ENCODE data around the gene PCDHB12. TPM values are rescaled to one million over a fixed set of nuclear protein-coding genes. Genes with fewer than 3 reads are reported as not detected.
"Not testable (repeated sequence)": the region's sequence is repeated elsewhere in the genome, so short reads cannot be mapped to it uniquely, and the experiment has no call there.

The PCDHB12 gene
- polyA plus RNA-seq (0.03 TPM in 1 of 3 replicates, not detected in the others), polyA minus RNA-seq (0.07 TPM in 1 of 3 replicates, not detected in the others)
- not detected for polyA plus RNA-seq (2011; ENCODE audit: low read depth)
- 0.05 TPM in 1 of 2 replicates, not detected in the other for polyA plus RNA-seq (2011; cell fraction: cytosol; rRNA removed)
- 0.03 TPM in 1 of 2 replicates, not detected in the other for polyA plus RNA-seq (2011; cell fraction: nucleus; rRNA removed)
- polyA plus RNA-seq (2012; ENCODE audit: low replicate concordance): not detected in 2 replicates
- polyA minus RNA-seq (2011; cell fraction: cytosol; rRNA and poly(A)+ RNA removed): not detected
- 0.31 TPM in 1 of 2 replicates, not detected in the other for polyA minus RNA-seq (2011; cell fraction: nucleus; rRNA and poly(A)+ RNA removed)

GRCh38 chr5:141208478-141208877 lies at the start of gene PCDHB12:
Gene PCDHB12 (plus strand): TSS chr5:141208719. CDS start chr5:141208908, 189 bp downstream.
- no peaks in the 10 kb centered on the region for H3K4me1 ChIP-seq (ENCODE audit: control insufficient read depth, extremely low read depth, insufficient read depth, low read length)
- H3K9me3 ChIP-seq (ENCODE audit: control insufficient read depth, low read depth, low read length): peaks cover 2% of the 10 kb centered on the region
- H4K20me1 ChIP-seq (ENCODE audit: control insufficient read depth, extremely low read depth, insufficient read depth, low read length): no peaks in the 10 kb centered on the region
- H3K79me2 ChIP-seq (ENCODE audit: control insufficient read depth, insufficient read depth, low read length): no peaks in the 10 kb centered on the region
- H3K27me3 ChIP-seq (ENCODE audit: control insufficient read depth, extremely low read depth, insufficient read depth, low read length): no peaks in the 10 kb centered on the region
- FAIRE-seq (no peak), DNase-seq (ENCODE audit: low read depth, low spot score) (no peak)
- H3K27ac ChIP-seq (ENCODE audit: control insufficient read depth, insufficient read depth, low read length): no peak within 1 kb of the TSS
- no peak within 1 kb of the TSS for H3K9ac ChIP-seq (ENCODE audit: control insufficient read depth, extremely low read depth, insufficient read depth, low read length)
- no peak within 1 kb of the TSS for H3K4me3 ChIP-seq (ENCODE audit: control insufficient read depth in 2 of 3, extremely low read depth in 1 of 3, insufficient read depth in 2 of 3, low read depth in 1 of 3, low read length in 3 of 3)
- no peak within 1 kb of the TSS for H3K4me2 ChIP-seq (ENCODE audit: control insufficient read depth, extremely low read depth, insufficient read depth, low read depth, low read length)
- H3K9me1 ChIP-seq (ENCODE audit: control insufficient read depth, extremely low read depth, insufficient read depth, low read length): no peaks in the 10 kb centered on the region
- TF ChIP-seq EZH2 (IDR thresholded peaks at IDR 0.05; ENCODE audit: low read length) (no peak), CTCF (optimal IDR thresholded peaks at IDR 0.05 in 1 of 3, IDR thresholded peaks at IDR 0.05 in 1 of 3, conservative IDR thresholded peaks at IDR 0.05 in 1 of 3; ENCODE audit: extremely low read depth in 1 of 3, insufficient read depth in 2 of 3, low read length in 3 of 3) (no peak)
- no peaks in the 10 kb centered on the region for H3K36me3 ChIP-seq (ENCODE audit: control insufficient read depth in 2 of 2, extremely low read depth in 1 of 2, insufficient read depth in 2 of 2, low read length in 2 of 2)
- no peak within 1 kb of the TSS for H2AFZ ChIP-seq (ENCODE audit: control insufficient read depth, low read length)
- dilution Hi-C loops (cut with MboI; ENCODE audit: extremely low pct_ligation_motif_present, low sequenced_read_pairs): no loop called here

- FAIRE-seq (no peak), DNase-seq (ENCODE audit: low read depth, low spot score) (no peak)
- Histone ChIP-seq H2AFZ (ENCODE audit: control insufficient read depth, low read length) (no peak within 1 kb of the TSS), H3K27ac (ENCODE audit: control insufficient read depth, insufficient read depth, low read length) (no peak within 1 kb of the TSS), H3K4me3 (ENCODE audit: control insufficient read depth in 2 of 3, extremely low read depth in 1 of 3, insufficient read depth in 2 of 3, low read depth in 1 of 3, low read length in 3 of 3) (no peak within 1 kb of the TSS), H3K9ac (ENCODE audit: control insufficient read depth, extremely low read depth, insufficient read depth, low read length) (no peak within 1 kb of the TSS), H3K36me3 (ENCODE audit: control insufficient read depth in 2 of 2, extremely low read depth in 1 of 2, insufficient read depth in 2 of 2, low read length in 2 of 2) (no peaks in the 10 kb centered on the region), H3K9me1 (ENCODE audit: control insufficient read depth, extremely low read depth, insufficient read depth, low read length) (no peaks in the 10 kb centered on the region), H3K9me3 (ENCODE audit: control insufficient read depth, low read depth, low read length) (peaks cover 4% of the 10 kb centered on the region), H3K4me2 (ENCODE audit: control insufficient read depth, extremely low read depth, insufficient read depth, low read depth, low read length) (no peak within 1 kb of the TSS), H3K27me3 (ENCODE audit: control insufficient read depth, extremely low read depth, insufficient read depth, low read length) (no peaks in the 10 kb centered on the region), H3K79me2 (ENCODE audit: control insufficient read depth, insufficient read depth, low read length) (no peaks in the 10 kb centered on the region), H3K4me1 (ENCODE audit: control insufficient read depth, extremely low read depth, insufficient read depth, low read length) (no peaks in the 10 kb centered on the region), H4K20me1 (ENCODE audit: control insufficient read depth, extremely low read depth, insufficient read depth, low read length) (no peaks in the 10 kb centered on the region)
- TF ChIP-seq EZH2 (IDR thresholded peaks at IDR 0.05; ENCODE audit: low read length): no peak
- TF ChIP-seq CTCF (optimal IDR thresholded peaks at IDR 0.05 in 1 of 3, IDR thresholded peaks at IDR 0.05 in 1 of 3, conservative IDR thresholded peaks at IDR 0.05 in 1 of 3; ENCODE audit: extremely low read depth in 1 of 3, insufficient read depth in 2 of 3, low read length in 3 of 3): peak in 1 of 3 experiments; percentile 21
- dilution Hi-C loops (cut with MboI; ENCODE audit: extremely low pct_ligation_motif_present, low sequenced_read_pairs): no loop called here
Measured at GRCh38 chr5:141172381-141173204, 35.9 kb upstream of the PCDHB12 start, which contains the start of gene PCDHB7. Gene PCDHB7 (plus strand): TSS chr5:141172644. CDS start chr5:141172836, 192 bp downstream.

GRCh38 chr5:141174291-141175104 lies 34.0 kb upstream of the PCDHB12 start:
- H3K4me3 ChIP-seq (ENCODE audit: control insufficient read depth in 2 of 3, extremely low read depth in 1 of 3, insufficient read depth in 2 of 3, low read depth in 1 of 3, low read length in 3 of 3); H3K4me2 ChIP-seq (ENCODE audit: control insufficient read depth, extremely low read depth, insufficient read depth, low read depth, low read length); H3K9ac ChIP-seq (ENCODE audit: control insufficient read depth, extremely low read depth, insufficient read depth, low read length); DNase-seq (ENCODE audit: low read depth, low spot score); H3K9me3 ChIP-seq (ENCODE audit: control insufficient read depth, low read depth, low read length); H3K79me2 ChIP-seq (ENCODE audit: control insufficient read depth, insufficient read depth, low read length); H3K4me1 ChIP-seq (ENCODE audit: control insufficient read depth, extremely low read depth, insufficient read depth, low read length); H4K20me1 ChIP-seq (ENCODE audit: control insufficient read depth, extremely low read depth, insufficient read depth, low read length); H3K27me3 ChIP-seq (ENCODE audit: control insufficient read depth, extremely low read depth, insufficient read depth, low read length); dilution Hi-C loops (cut with MboI; ENCODE audit: extremely low pct_ligation_motif_present, low sequenced_read_pairs); H2AFZ ChIP-seq (ENCODE audit: control insufficient read depth, low read length); H3K36me3 ChIP-seq (ENCODE audit: control insufficient read depth in 2 of 2, extremely low read depth in 1 of 2, insufficient read depth in 2 of 2, low read length in 2 of 2); FAIRE-seq; H3K9me1 ChIP-seq (ENCODE audit: control insufficient read depth, extremely low read depth, insufficient read depth, low read length); H3K27ac ChIP-seq (ENCODE audit: control insufficient read depth, insufficient read depth, low read length): not testable (repeated sequence)
